Ovary (tissue), 9 donors: ENCODE results near the gene WFIKKN1. TPM values are rescaled to one million over a fixed set of nuclear protein-coding genes. Genes with fewer than 3 reads are reported as not detected.

Experiments used
- DNase-seq, 5 donors: peaks; one replicate each; pipeline ENCODE4 v3.0.0-alpha.2; 2019 to 2020
- H3K27ac ChIP-seq, 2 donors: fragments of 200-600 bp; one replicate each; pipeline versions ENCODE4 v1.5.1 to v1.8.0; 2019 to 2022
- H3K27me3 ChIP-seq: fragments of 200-600 bp; one replicate; pipeline ENCODE4 v1.8.0; 2022
- H3K36me3 ChIP-seq: fragments of 200-600 bp; sonication (generic); one replicate; pipeline ENCODE4 v1.5.1; 2019
- H3K4me1 ChIP-seq: one replicate; pipeline ENCODE4 v1.8.1; 2013; ENCODE audit warnings: mild to moderate bottlenecking, moderate library complexity; ENCODE audit not compliant: insufficient read depth
- H3K4me3 ChIP-seq: fragments of 200-600 bp; sonication (generic); one replicate; pipeline ENCODE4 v1.5.1; 2017
- H3K9me3 ChIP-seq, 2 donors: fragments of 200-600 bp in 1 of 2; sonication (generic) in 1 of 2; one replicate each; pipeline versions ENCODE4 v1.5.1 to v1.8.1; 2013 to 2019; ENCODE audit warnings: mild to moderate bottlenecking in 1 of 2, moderate library complexity in 1 of 2
- EP300 ChIP-seq: sonication (generic); formaldehyde crosslinking; IDR thresholded peaks from one replicate; pipeline ENCODE4 v1.6.1; 2017; ENCODE audit warnings: antibody characterized with exemption
- POLR2A ChIP-seq: fragments of 450-650 bp; IDR thresholded peaks from one replicate; pipeline ENCODE4 v1.6.1; 2017; ENCODE audit warnings: antibody characterized with exemption, mild to moderate bottlenecking, moderate library complexity
- WGBS, 3 donors: extraction: QIAGEN DNeasy Blood & Tissue Kit in 1 of 3; methylation state at CpG; one replicate each; pipeline versions ENCODE4 v1.1.5 to v1.1.7; 2013 to 2017; 5-methylcytosine and 5-hydroxymethylcytosine counted together
- intact Hi-C, 4 donors: fragments of 100-400 bp; cut with DNase I; formaldehyde crosslinking; loops; one replicate each; pipeline versions ENCODE4 v1.11.0 to v1.15.1; 2022 to 2023
- polyA plus RNA-seq, 2 donors: library from polyadenylated mRNA; stranded (reverse); fragments of 200-250 nt in 1 of 2; fragments of 350-450 nt in 1 of 2; fragmentation: Illumina TruSeq in 1 of 2; extraction: RNeasy Lipid Tissue Mini Kit (QIAGEN cat#74804) in 1 of 2; gene quantifications; one replicate each; pipeline ENCODE4 v1.2.3, GENCODE V29; 2013 to 2014
- total RNA-seq, 7 donors: library from RNA; depleted of rRNA in 2 of 7; stranded (reverse); fragments of >200 nt in 2 of 7; fragmentation: NEBNext Ultra II Directional in 3 of 7; extraction: Animal tissue kit (Norgen Biotek cat#: 25700) in 3 of 7; gene quantifications; one replicate each; pipeline versions ENCODE4 v1.1.0 to v1.2.4, GENCODE V29; 2016 to 2023
- TF ChIP-seq, protein P1 (sequence below), 3 donors: fragments of 450-650 bp in 2 of 3; fragments of 200-600 bp in 1 of 3; IDR thresholded peaks; one replicate each; pipeline versions ENCODE4 v1.5.1 to v1.8.0; 2016 to 2022; ENCODE audit warnings: antibody characterized with exemption in 3 of 3, mild to moderate bottlenecking in 1 of 3
- donor health status: DM: no; HTN: no; CAD: no; lungs with moderate emphysema.
- donor health status: DM: no; HTN: no; CAD: no.
- donor health status: Bipolar disorder and iron deficiency.
- donor health status: DM: yes; HTN: yes; CAD: no.
- donor health status: DM: no; HTN: no; CAD: no.
- donor health status: DM: yes; HTN: yes; CAD: no.

WFIKKN1 gene
- total and polyA plus RNA-seq, 9 donors: 0.10 to 2.6 (median 1.1) TPM

DNA sequence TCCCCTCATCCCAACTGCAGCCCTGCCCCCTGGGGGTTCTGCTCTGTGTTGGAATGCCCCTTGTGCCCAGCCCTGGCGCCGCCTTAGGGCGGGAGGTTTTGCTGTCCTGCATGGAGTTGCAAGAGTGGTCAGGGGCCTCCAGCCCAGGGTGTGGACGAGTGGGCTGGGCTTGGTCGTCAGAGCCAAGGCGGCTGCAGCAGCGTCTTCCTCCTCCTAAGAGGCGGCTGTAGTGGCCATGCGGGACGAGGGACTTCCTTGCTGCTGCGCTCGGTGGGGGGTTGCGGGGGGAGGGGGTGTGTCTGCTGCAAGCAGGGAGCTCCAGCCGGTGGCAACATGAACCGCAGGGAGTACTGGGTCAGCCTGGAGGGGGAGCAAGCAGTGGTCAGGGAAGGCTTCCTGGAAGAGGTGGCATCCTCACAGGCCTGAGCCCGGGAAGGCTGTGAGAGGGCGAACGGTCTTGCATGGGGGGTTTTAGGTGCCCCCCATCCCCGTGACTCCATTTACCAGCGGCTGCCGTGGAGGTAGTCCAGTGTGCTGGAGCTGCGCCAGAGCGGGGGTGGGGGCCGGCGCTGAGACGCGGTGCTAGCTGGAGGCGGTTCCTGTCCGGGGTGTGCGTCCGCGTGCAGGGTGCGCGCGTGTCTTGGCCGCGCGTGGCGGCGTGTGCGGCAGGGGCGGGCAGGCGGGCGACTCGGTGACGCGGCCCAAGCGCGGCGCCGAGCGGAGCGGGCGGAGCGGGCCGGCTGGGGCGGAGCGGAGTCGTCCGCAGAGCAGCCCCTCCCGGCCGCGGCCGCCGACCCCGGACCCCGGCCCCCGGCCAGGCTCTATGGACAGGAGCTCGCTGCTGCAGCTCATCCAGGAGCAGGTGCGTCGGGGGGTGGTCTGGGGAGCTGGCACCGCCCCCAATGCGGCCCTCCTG lies 44.4 kb downstream of the WFIKKN1 start, which contains the start of gene RHBDL1:
RHBDL1 (plus strand) TSS at position 704 of the 916 bp plus-strand sequence; CDS start at position 824, 120 bp downstream.
- no peaks in the 10 kb centered on the region for H3K9me3 ChIP-seq
- H3K27me3 ChIP-seq: no peaks in the 10 kb centered on the region
- H3K36me3 ChIP-seq: no peaks in the 10 kb centered on the region
- TF ChIP-seq EP300 (no peak), POLR2A (no peak)
- TF ChIP-seq, protein P1, sequence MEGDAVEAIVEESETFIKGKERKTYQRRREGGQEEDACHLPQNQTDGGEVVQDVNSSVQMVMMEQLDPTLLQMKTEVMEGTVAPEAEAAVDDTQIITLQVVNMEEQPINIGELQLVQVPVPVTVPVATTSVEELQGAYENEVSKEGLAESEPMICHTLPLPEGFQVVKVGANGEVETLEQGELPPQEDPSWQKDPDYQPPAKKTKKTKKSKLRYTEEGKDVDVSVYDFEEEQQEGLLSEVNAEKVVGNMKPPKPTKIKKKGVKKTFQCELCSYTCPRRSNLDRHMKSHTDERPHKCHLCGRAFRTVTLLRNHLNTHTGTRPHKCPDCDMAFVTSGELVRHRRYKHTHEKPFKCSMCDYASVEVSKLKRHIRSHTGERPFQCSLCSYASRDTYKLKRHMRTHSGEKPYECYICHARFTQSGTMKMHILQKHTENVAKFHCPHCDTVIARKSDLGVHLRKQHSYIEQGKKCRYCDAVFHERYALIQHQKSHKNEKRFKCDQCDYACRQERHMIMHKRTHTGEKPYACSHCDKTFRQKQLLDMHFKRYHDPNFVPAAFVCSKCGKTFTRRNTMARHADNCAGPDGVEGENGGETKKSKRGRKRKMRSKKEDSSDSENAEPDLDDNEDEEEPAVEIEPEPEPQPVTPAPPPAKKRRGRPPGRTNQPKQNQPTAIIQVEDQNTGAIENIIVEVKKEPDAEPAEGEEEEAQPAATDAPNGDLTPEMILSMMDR (IDR thresholded peaks at IDR 0.05): no peak
- peak in 1 of 5 donors; percentile 58 for DNase-seq
- intact Hi-C loops: no loop called here
- WGBS, 3 donors: 5 to 8% (median 7%) methylated on average over 33 to 73 of the region's 73 CpGs
- peak within 1 kb of the TSS; percentile 18 for H3K4me3 ChIP-seq
- peaks cover 8% of the 10 kb centered on the region for H3K4me1 ChIP-seq
- no peak within 1 kb of the TSS for H3K27ac ChIP-seq

DNA sequence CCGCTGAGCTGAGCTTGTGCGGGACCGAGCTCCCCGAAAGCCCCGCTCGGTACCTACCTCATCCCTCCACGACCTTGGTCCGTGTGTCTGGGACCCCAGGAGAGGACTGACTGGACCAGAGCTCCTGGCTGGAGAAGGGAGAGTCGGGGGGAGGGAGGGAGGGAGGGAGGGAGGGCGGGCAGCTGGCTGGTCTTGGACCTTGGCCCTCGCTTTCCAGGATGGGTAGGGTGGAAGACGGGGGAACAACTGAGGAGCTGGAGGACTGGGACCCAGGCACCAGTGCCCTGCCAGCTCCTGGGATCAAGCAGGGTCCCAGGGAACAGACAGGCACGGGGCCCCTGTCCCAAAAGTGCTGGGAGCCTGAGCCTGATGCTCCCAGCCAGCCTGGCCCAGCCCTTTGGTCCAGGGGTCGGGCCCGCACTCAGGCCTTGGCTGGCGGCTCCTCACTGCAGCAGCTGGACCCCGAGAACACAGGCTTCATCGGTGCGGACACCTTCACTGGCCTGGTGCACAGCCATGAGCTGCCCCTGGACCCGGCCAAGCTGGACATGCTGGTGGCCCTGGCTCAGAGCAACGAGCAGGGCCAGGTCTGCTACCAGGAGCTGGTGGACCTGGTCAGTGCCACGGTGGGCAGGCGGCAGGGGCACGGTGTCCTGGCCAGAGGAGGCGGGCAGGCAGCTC lies 45.2 kb downstream of the WFIKKN1 start:
- H3K36me3 ChIP-seq: no peaks in the 10 kb centered on the region
- no peaks in the 10 kb centered on the region for H3K27me3 ChIP-seq
- no peaks in the 10 kb centered on the region for H3K9me3 ChIP-seq
- TF ChIP-seq POLR2A: no peak
- TF ChIP-seq, protein P1 (IDR thresholded peaks at IDR 0.05): no peak
- TF ChIP-seq EP300: no peak
- intact Hi-C loops: no loop called here
- no peak overlapping the region for H3K27ac ChIP-seq
- WGBS, 3 donors: 32 to 39% (median 38%) methylated on average over 19 to 25 of the region's 25 CpGs
- no peak for DNase-seq
- H3K4me1 ChIP-seq: peaks cover 10% of the 10 kb centered on the region
- peak overlapping the region; percentile 18 for H3K4me3 ChIP-seq

DNA sequence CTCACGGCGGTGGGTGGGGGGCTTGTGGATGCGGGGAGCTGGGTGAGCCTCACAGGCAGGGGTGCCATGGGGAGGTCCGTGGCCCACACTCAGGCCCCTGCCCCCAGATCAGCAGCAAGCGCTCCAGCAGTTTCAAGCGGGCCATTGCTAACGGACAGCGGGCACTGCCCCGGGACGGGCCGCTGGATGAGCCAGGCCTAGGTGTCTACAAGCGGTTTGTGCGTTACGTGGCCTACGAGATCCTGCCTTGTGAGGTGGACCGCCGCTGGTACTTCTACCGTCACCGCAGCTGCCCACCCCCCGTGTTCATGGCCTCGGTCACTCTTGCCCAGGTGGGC lies 45.7 kb downstream of the WFIKKN1 start:
- intact Hi-C loops: no loop called here
- H3K27me3 ChIP-seq: no peaks in the 10 kb centered on the region
- H3K27ac ChIP-seq: no peak overlapping the region
- DNase-seq: no peak
- TF ChIP-seq, protein P1 (IDR thresholded peaks at IDR 0.05): no peak
- TF ChIP-seq EP300 (no peak), POLR2A (no peak)
- no peaks in the 10 kb centered on the region for H3K9me3 ChIP-seq
- no peak overlapping the region for H3K4me3 ChIP-seq
- H3K36me3 ChIP-seq: no peaks in the 10 kb centered on the region
- WGBS, 3 donors: 86 to 92% (median 91%) methylated on average over 21 of the region's 21 CpGs
- H3K4me1 ChIP-seq: peaks cover 14% of the 10 kb centered on the region

DNA sequence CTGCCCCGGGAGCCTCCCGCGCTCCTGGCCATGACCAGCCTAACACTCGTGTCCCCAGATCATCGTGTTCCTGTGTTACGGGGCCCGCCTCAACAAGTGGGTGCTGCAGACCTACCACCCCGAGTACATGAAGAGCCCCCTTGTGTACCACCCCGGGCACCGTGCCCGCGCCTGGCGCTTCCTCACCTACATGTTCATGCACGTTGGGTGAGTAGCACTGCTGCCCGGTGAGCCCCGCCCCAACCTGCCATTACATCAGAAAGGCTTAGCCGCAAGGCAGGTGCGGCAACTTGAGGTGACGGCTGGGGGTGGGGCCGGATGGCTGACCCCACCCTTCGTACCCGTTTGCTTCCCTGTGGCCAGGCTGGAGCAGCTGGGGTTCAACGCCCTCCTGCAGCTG lies 46.1 kb downstream of the WFIKKN1 start:
- Histone ChIP-seq H3K4me3 (no peak overlapping the region), H3K4me1 (peaks cover 16% of the 10 kb centered on the region), H3K27me3 (no peaks in the 10 kb centered on the region), H3K36me3 (no peaks in the 10 kb centered on the region), H3K9me3 (no peaks in the 10 kb centered on the region), H3K27ac (no peak overlapping the region)
- intact Hi-C loops: no loop called here
- peak in 2 of 5 donors; percentile 36 to 52 for DNase-seq
- no peak for TF ChIP-seq EP300
- TF ChIP-seq, protein P1 (IDR thresholded peaks at IDR 0.05): no peak
- TF ChIP-seq POLR2A: no peak
- 65 to 83% (median 80%) methylated on average over 22 to 23 of the region's 23 CpGs for WGBS, 3 donors
